ENCODE results near the gene SHTN1.

GRCh38 chr10:116852246-116852645 lies 152.7 kb downstream of the SHTN1 start:
- TF ChIP-seq POLR2AphosphoS5 (IDR thresholded peaks at IDR 0.05) (no peak), CTCF (IDR thresholded peaks at IDR 0.05) (no peak)
